GM12865 (cell line): ENCODE measurements around the gene COX8A.

Experiments
- DNase-seq: peaks from one replicate; pipeline ENCODE4 v3.0.0; 2010; ENCODE audit warnings: low read depth
- H3K4me3 ChIP-seq: 2 replicates; pipeline ENCODE4 v1.5.1; 2011; ENCODE audit warnings: mild to moderate bottlenecking, low read depth, low read length, control low read depth
- CTCF ChIP-seq: IDR thresholded peaks from 2 replicates; pipeline ENCODE4 v1.5.1; 2011; ENCODE audit warnings: low read length, control low read depth, low read depth, inconsistent platforms; ENCODE audit not compliant: insufficient read depth; ENCODE audit errors: missing control alignments

COX8A gene

GRCh38 chr11:63986932-63987513 is 12.6 kb downstream of the COX8A start:
- no peak for DNase-seq
- TF ChIP-seq CTCF = no peak
- peak overlapping the region; percentile 92 for H3K4me3 ChIP-seq

DNA sequence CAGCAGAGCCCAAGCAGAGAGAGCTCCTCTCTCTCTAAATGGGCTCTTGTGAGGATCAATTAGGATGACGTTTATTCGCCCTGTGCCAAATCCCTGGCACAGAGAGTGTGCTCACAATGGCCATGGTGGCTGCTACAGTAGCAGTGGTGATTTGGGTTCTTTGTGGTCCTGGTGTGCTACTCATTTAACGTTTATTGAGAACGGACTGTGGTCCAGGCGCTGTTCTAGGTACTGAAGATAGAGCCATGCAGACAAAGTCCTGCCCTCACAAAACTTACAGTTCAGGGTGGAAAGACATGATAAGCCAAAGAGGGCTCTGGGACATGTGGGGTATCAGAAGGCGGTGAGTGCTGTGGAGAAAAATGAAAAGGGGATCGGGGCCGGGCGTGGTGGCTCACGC is 17.1 kb downstream of the COX8A start:
- no peak for TF ChIP-seq CTCF
- no peak overlapping the region for H3K4me3 ChIP-seq
- DNase-seq = no peak

GRCh38 chr11:63993100-63993499 is 18.7 kb downstream of the COX8A start:
- no peak for DNase-seq
- no peak for TF ChIP-seq CTCF

DNA sequence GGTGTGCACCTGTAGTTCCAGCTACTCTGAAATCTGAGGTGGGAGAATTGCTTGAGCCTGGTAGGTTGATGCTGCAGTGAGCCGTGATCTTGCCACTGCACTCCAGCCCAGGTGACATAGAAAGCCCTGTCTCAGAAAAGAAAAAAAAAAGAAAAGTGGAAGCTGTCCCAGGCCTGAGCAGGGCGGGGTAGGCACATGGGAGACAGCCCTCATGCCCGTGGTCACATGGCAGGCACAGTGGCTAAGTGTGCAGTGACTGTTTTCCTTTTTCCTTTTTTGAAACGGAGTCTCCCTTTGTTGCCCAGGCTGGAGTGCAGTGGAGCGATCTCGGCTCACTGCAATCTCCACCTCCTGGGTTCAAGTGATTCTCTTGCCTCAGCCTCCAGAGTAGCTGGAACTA is 19.6 kb downstream of the COX8A start:
- TF ChIP-seq CTCF = no peak
- no peak overlapping the region for H3K4me3 ChIP-seq
- DNase-seq = no peak

More at GRCh38 chr11:63993100-63993499, 18.7 kb downstream of the COX8A start:
- H3K4me3 ChIP-seq = no peak overlapping the region

DNA sequence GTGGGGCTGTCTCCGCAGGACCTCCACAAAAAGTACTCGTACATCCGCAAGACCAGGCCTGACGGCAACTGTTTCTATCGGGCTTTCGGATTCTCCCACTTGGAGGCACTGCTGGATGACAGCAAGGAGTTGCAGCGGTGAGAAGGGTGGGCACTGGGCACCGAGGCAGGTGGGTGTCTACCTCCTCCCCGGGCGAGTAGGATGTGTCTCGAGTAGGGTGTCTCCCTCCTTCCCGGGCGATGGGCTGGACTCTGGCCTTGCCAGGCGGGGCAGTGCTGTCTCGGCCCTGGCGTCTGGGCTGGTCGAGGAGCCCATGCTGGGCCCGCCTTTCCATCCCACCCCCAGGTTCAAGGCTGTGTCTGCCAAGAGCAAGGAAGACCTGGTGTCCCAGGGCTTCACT is 22.1 kb downstream of the COX8A start:
- DNase-seq = no peak
- no peak overlapping the region for H3K4me3 ChIP-seq
- TF ChIP-seq CTCF = no peak

- no peak for TF ChIP-seq CTCF
- no peak for DNase-seq
- H3K4me3 ChIP-seq = no peak overlapping the region
Observed at GRCh38 chr11:63997104-63997700, 22.8 kb downstream of the COX8A start.
